Measurements from ENCODE around the gene GSAP. TPM values are rescaled to one million over a fixed set of nuclear protein-coding genes. Genes with fewer than 3 reads are reported as not detected.

GSAP gene
- total RNA-seq, 4 donors from 2014 or later: 6.8 to 11.4 (median 9.3) TPM

- DNase-seq (ENCODE audit: low spot score in 2 of 2): no peak
- WGBS, 2 donors: 85 to 93% methylated on average over 1 of the region's 1 CpG
- TF ChIP-seq CTCF (IDR thresholded peaks at IDR 0.05): no peak
- no peak overlapping the region for H3K4me3 ChIP-seq (ENCODE audit: low read depth, poor library complexity, severe bottlenecking)
- intact Hi-C loops (cut with DNase I; ENCODE audit: low total_unique reads): no loop called here
These were observed 31.5 kb upstream of the GSAP start for GRCh38 chr7:77447616-77448015.

- intact Hi-C loops (cut with DNase I; ENCODE audit: low total_unique reads): no loop called here
- no peak for DNase-seq (ENCODE audit: low spot score in 2 of 2)
- WGBS, 2 donors: 48 to 54% methylated on average over 1 of the region's 1 CpG
- TF ChIP-seq POLR2A (IDR thresholded peaks at IDR 0.05) (no peak), CTCF (IDR thresholded peaks at IDR 0.05) (no peak)
- H3K4me3 ChIP-seq (ENCODE audit: low read depth, poor library complexity, severe bottlenecking): no peak overlapping the region
These were observed 28.0 kb upstream of the GSAP start for GRCh38 chr7:77444123-77444522.

- TF ChIP-seq CTCF (IDR thresholded peaks at IDR 0.05) (no peak), POLR2A (IDR thresholded peaks at IDR 0.05) (no peak)
- DNase-seq (ENCODE audit: low spot score in 2 of 2): no peak
- 90 to 97% methylated on average over 2 of the region's 2 CpGs for WGBS, 2 donors
- intact Hi-C loops (cut with DNase I; ENCODE audit: low total_unique reads): no loop called here
- H3K4me3 ChIP-seq (ENCODE audit: low read depth, poor library complexity, severe bottlenecking): no peak overlapping the region
These were observed 26.9 kb upstream of the GSAP start for GRCh38 chr7:77443042-77443441.

GRCh38 chr7:77442636-77443035, 26.5 kb upstream of the GSAP start:
- no peak overlapping the region for H3K4me3 ChIP-seq (ENCODE audit: low read depth, poor library complexity, severe bottlenecking)
- DNase-seq (ENCODE audit: low spot score in 2 of 2): no peak
- intact Hi-C loops (cut with DNase I; ENCODE audit: low total_unique reads): no loop called here
- TF ChIP-seq POLR2A (IDR thresholded peaks at IDR 0.05): no peak
- no peak for TF ChIP-seq CTCF (IDR thresholded peaks at IDR 0.05)
- WGBS, 2 donors: 69 to 79% methylated on average over 2 of the region's 2 CpGs

- no peak for DNase-seq (ENCODE audit: low spot score in 2 of 2)
- 64 to 87% methylated on average over 2 of the region's 2 CpGs for WGBS, 2 donors
- intact Hi-C loops (cut with DNase I; ENCODE audit: low total_unique reads): no loop called here
These were observed 24.9 kb upstream of the GSAP start for GRCh38 chr7:77441046-77441445.

More at GRCh38 chr7:77441046-77441445, 24.9 kb upstream of the GSAP start:
- no peak overlapping the region for H3K4me3 ChIP-seq (ENCODE audit: low read depth, poor library complexity, severe bottlenecking)
- no peak for TF ChIP-seq POLR2A (IDR thresholded peaks at IDR 0.05)
- no peak for TF ChIP-seq CTCF (IDR thresholded peaks at IDR 0.05)

All from lower leg skin (tissue), 4 donors.